ENCODE data around the gene IGSF21. TPM values are rescaled to one million over a fixed set of nuclear protein-coding genes. Genes with fewer than 3 reads are reported as not detected.

Gene IGSF21
- total RNA-seq, 3 donors from 2014 or later: not detected

- Mint-ChIP-seq H3K36me3 (ENCODE audit: insufficient read depth) (no peaks in the 10 kb centered on the region), H3K27me3 (ENCODE audit: low read depth) (peaks cover 27% of the 10 kb centered on the region), H3K9me3 (no peaks in the 10 kb centered on the region), H3K4me3 (no peak overlapping the region), H3K4me1 (ENCODE audit: low read depth) (no peaks in the 10 kb centered on the region)
- DNase-seq (no peak), ATAC-seq (no peak)
Measured at GRCh38 chr1:18119771-18120377, 12.3 kb downstream of the IGSF21 start.

DNA sequence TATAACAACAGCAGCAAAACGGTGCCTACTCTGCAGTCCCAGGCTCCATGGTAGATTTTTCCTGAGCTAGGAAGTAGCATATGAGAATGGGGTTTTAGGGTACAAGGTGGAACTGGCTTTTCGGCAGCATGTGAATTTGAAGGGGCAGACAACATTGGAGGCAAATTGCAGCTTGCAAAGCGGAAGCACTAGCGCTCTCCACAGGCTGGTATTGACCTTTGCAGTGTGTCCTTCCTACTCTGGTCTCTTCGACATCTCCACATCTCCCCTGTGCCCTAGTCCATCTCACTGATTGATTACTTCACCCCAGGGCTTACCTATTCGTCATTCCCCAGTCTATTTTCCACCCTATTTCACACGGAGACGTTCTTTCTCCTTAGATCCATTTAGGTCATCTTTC, 13.0 kb downstream of the IGSF21 start:
- ATAC-seq: no peak
- Mint-ChIP-seq H3K27me3 (ENCODE audit: low read depth) (peaks cover 22% of the 10 kb centered on the region), H3K4me3 (no peak overlapping the region), H3K9me3 (no peaks in the 10 kb centered on the region), H3K36me3 (ENCODE audit: insufficient read depth) (no peaks in the 10 kb centered on the region), H3K4me1 (ENCODE audit: low read depth) (no peaks in the 10 kb centered on the region)
- no peak for DNase-seq

DNA sequence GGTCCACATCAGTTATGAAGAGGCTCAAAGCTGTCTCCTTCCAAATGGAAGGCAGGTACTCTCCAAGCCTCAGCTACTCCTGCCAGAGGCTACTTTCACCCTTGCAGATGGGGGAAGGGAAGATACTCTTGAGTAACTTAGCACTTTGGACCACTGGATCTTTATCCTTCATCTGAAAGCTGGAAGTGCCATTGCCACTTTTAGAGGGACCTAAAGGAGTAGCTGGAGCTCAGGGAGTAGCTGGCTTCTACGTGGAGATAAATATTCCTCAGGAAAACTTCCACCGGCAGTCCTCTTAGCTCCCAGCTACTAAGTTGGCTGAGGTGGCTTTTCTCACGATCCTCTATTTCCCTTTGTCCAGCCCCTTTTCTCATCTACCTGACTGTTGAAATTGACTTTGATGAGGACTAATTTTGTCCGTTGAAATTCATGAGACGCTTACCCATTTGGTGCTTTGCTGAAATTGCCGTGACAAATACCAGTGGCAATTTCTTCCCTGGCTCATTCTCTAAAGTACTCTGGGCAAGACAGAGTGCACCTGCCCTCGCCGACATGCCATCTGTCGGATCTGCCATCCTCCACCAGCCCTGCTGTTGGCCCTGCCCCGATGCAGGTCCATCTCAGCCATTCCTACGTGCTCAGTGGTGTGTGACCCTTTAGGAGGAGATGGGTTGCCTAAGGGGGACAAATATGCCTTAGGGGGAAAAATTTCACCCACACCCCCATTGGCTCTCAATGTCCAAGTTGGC, 13.6 kb downstream of the IGSF21 start:
- Mint-ChIP-seq H3K27me3 (ENCODE audit: low read depth) (peaks cover 19% of the 10 kb centered on the region), H3K4me1 (ENCODE audit: low read depth) (no peaks in the 10 kb centered on the region), H3K9me3 (no peaks in the 10 kb centered on the region), H3K36me3 (ENCODE audit: insufficient read depth) (no peaks in the 10 kb centered on the region), H3K4me3 (no peak overlapping the region)
- no peak for ATAC-seq
- DNase-seq: no peak

GRCh38 chr1:18123467-18123992, 15.9 kb downstream of the IGSF21 start:
- H3K4me1 Mint-ChIP-seq (ENCODE audit: low read depth): no peaks in the 10 kb centered on the region
- H3K9me3 Mint-ChIP-seq: no peaks in the 10 kb centered on the region
- no peak for ATAC-seq

DNA sequence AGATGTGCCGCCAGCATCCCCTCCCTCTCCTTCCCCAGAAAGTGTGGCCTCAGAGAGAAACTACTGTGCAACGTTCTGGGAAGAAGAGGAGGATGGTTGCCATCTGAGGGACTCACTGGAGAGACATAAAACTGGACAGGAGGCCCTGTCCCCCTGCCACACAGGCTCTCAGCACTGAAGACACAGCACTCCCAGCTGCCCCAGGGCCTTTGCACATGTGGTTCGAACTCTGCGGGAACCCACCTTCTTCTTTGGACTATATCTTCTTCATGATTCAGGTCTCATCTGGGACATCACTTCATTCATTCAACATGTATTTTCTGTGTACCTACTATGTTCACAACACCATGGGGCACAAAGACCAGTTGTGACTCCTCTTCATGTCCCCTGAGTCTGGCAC, 17.4 kb downstream of the IGSF21 start:
- H3K36me3 Mint-ChIP-seq (ENCODE audit: insufficient read depth): no peaks in the 10 kb centered on the region
- peaks cover 18% of the 10 kb centered on the region for H3K27me3 Mint-ChIP-seq (ENCODE audit: low read depth)
- H3K9me3 Mint-ChIP-seq: no peaks in the 10 kb centered on the region
- no peak overlapping the region for H3K4me3 Mint-ChIP-seq
- ATAC-seq (no peak), DNase-seq (no peak)
- H3K4me1 Mint-ChIP-seq (ENCODE audit: low read depth): no peaks in the 10 kb centered on the region

More at GRCh38 chr1:18123467-18123992, 15.9 kb downstream of the IGSF21 start:
- H3K4me3 Mint-ChIP-seq: no peak overlapping the region
- no peaks in the 10 kb centered on the region for H3K36me3 Mint-ChIP-seq (ENCODE audit: insufficient read depth)
- no peak for DNase-seq
- peaks cover 14% of the 10 kb centered on the region for H3K27me3 Mint-ChIP-seq (ENCODE audit: low read depth)

DNA sequence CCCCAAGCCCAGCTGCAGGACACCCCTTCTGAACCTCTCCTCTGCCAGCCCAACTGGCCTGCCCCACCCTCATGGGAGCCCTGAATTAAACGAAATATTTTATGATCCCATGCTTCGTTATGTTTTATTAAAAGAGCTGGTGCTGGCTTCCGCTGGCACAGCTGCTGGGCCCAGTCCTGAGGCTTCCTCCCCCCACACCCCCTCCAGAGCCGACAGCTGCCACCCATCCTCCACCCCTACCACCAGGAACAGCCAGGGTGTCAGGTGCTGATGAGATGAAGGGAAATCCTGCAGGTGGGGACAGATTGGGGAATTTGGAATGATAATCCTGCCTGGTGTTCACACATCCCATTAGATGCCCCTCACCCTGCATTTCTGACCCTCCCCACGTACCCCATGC, 19.0 kb downstream of the IGSF21 start:
- Mint-ChIP-seq H3K9me3 (no peaks in the 10 kb centered on the region), H3K4me1 (ENCODE audit: low read depth) (no peaks in the 10 kb centered on the region), H3K36me3 (ENCODE audit: insufficient read depth) (no peaks in the 10 kb centered on the region), H3K27me3 (ENCODE audit: low read depth) (peaks cover 18% of the 10 kb centered on the region), H3K4me3 (no peak overlapping the region)
- DNase-seq (no peak), ATAC-seq (no peak)

GRCh38 chr1:18128298-18128697, 20.7 kb downstream of the IGSF21 start:
- no peak for DNase-seq
- Mint-ChIP-seq H3K36me3 (ENCODE audit: insufficient read depth) (no peaks in the 10 kb centered on the region), H3K4me3 (no peak overlapping the region), H3K27me3 (ENCODE audit: low read depth) (peaks cover 13% of the 10 kb centered on the region), H3K4me1 (ENCODE audit: low read depth) (no peaks in the 10 kb centered on the region), H3K9me3 (no peaks in the 10 kb centered on the region)
- ATAC-seq: no peak

- Mint-ChIP-seq H3K36me3 (ENCODE audit: insufficient read depth) (no peaks in the 10 kb centered on the region), H3K27me3 (ENCODE audit: low read depth) (peaks cover 17% of the 10 kb centered on the region), H3K4me1 (ENCODE audit: low read depth) (no peaks in the 10 kb centered on the region), H3K9me3 (no peaks in the 10 kb centered on the region), H3K4me3 (no peak overlapping the region)
- ATAC-seq: no peak
- DNase-seq: no peak
Measured at GRCh38 chr1:18130356-18130755, 22.8 kb downstream of the IGSF21 start.

- no peak overlapping the region for H3K4me3 Mint-ChIP-seq
Measured at GRCh38 chr1:18132022-18132710, 24.6 kb downstream of the IGSF21 start.

GRCh38 chr1:18132711-18133541, 25.3 kb downstream of the IGSF21 start:
- H3K36me3 Mint-ChIP-seq (ENCODE audit: insufficient read depth): no peaks in the 10 kb centered on the region
- no peak overlapping the region for H3K4me3 Mint-ChIP-seq
- ATAC-seq (no peak), DNase-seq (no peak)
- no peaks in the 10 kb centered on the region for H3K4me1 Mint-ChIP-seq (ENCODE audit: low read depth)
- no peaks in the 10 kb centered on the region for H3K9me3 Mint-ChIP-seq
- peaks cover 16% of the 10 kb centered on the region for H3K27me3 Mint-ChIP-seq (ENCODE audit: low read depth)

More at GRCh38 chr1:18132022-18132710, 24.6 kb downstream of the IGSF21 start:
- DNase-seq (no peak), ATAC-seq (no peak)
- peaks cover 16% of the 10 kb centered on the region for H3K27me3 Mint-ChIP-seq (ENCODE audit: low read depth)
- H3K4me1 Mint-ChIP-seq (ENCODE audit: low read depth): no peaks in the 10 kb centered on the region
- H3K9me3 Mint-ChIP-seq: no peaks in the 10 kb centered on the region
- H3K36me3 Mint-ChIP-seq (ENCODE audit: insufficient read depth): no peaks in the 10 kb centered on the region

DNA sequence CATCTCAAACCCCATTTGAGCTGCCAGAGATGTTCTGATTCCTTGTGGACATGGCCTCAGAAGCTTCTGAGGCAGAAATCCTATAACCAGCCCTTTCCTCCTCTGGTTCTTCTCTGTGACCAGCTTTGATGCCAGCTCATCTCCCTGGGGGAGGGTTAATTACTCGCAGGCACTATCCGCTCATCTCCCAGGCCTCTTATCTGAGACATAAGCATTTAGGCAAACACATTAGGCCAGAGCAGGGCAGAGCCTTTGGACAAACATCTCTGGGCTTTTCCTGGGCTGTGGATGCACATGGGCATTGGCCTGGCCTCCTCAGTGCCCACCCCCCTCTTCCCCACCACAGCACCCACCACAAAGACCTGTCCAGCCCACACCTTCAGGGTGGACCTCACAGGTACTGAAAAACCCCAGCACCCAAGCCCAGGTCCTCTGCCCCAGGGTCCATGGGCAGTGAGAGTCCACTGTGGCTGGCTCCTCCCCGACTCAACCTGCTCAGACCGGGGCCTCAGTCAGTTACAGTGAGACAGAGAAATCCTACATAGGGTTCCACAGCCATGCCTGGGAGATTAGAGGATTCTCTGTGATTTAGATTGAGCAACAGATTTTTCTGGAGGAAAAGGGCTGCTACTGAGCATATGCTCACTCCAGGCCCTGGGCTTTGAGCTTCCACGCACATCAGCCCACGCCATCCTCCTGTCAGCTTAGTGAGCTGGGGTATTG, 26.9 kb downstream of the IGSF21 start:
- H3K9me3 Mint-ChIP-seq: no peaks in the 10 kb centered on the region
- ATAC-seq: no peak
- H3K27me3 Mint-ChIP-seq (ENCODE audit: low read depth): peaks cover 8% of the 10 kb centered on the region
- no peak for DNase-seq
- no peaks in the 10 kb centered on the region for H3K36me3 Mint-ChIP-seq (ENCODE audit: insufficient read depth)
- H3K4me1 Mint-ChIP-seq (ENCODE audit: low read depth): no peaks in the 10 kb centered on the region
- H3K4me3 Mint-ChIP-seq: no peak overlapping the region

DNA sequence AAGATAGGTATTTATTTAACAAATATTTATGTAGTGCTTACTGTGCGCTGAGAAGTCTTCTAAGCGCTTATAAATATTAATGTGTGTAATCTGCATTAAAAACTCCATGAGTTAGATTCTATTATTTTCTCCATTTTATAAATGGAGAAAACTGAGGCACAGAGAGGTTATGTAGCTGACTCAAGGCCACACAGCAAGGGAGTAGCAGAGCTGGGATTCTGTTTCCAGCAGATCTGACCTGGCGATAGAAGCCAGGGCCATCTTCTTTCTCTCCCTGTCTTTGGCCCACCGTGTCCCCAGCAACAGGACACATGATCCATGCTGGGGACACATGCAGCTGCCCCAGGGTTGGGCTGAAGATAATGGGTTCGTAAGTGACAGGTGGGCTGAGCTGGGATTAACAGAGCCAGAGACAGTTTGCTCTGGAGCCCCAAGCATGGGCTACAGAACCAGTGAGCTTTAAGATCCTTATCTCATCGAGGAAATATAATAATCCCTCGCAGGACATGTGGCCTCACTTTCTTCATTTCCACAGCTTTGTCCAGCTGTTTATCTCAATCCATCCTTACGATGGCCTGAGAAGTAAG, 30.3 kb downstream of the IGSF21 start:
- H3K27me3 Mint-ChIP-seq (ENCODE audit: low read depth): peaks cover 10% of the 10 kb centered on the region
- H3K4me1 Mint-ChIP-seq (ENCODE audit: low read depth): no peaks in the 10 kb centered on the region
- H3K4me3 Mint-ChIP-seq: no peak overlapping the region
- no peaks in the 10 kb centered on the region for H3K36me3 Mint-ChIP-seq (ENCODE audit: insufficient read depth)
- DNase-seq (no peak), ATAC-seq (no peak)
- no peaks in the 10 kb centered on the region for H3K9me3 Mint-ChIP-seq

DNA sequence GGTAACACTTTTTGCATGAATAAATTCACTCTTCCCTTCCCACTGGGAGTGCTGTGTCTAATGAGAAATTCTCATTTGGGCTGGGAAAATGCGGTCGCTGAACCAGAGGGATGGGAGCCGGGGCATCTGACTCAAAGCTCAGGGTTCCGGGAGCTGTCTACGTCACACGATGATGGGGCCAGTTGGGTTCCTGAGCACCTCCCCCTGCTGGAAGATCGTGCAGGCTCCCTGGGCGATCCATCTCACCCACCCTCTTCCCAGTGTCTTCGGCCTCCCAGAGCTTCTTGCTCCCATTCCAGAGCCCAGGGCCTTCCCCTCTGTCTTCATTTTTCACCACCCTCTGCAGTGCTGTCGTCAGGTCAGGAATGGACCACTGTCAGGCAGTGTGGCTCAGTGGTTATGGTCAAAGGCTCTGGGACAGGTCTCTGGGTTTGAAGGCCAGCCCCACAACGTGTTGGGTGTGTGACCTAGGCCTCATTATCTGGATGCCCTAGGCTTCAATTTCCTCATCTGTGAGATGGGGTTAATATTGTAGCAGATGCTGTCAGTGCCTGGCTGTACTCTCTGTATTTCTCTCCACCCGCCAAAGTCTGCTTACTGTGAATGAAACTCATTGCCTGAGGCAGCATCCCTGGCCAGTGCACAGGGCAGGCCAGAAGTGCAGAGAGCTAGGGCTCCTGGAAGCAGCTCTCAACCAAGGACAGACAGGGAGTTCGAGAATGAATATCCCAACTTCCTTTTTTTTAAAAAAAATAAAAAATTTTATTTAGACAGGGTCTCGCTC, 31.8 kb downstream of the IGSF21 start:
- ATAC-seq: no peak
- Mint-ChIP-seq H3K4me1 (ENCODE audit: low read depth) (no peaks in the 10 kb centered on the region), H3K36me3 (ENCODE audit: insufficient read depth) (no peaks in the 10 kb centered on the region), H3K4me3 (no peak overlapping the region), H3K27me3 (ENCODE audit: low read depth) (peaks cover 7% of the 10 kb centered on the region), H3K9me3 (no peaks in the 10 kb centered on the region)
- DNase-seq: no peak
